GM19035 (cell line): ENCODE measurements around the gene PRMT2.

Source experiments
- ATAC-seq: cut with Tn5 transposase; IDR thresholded peaks from one replicate; pipeline ENCODE4 v1.9.1; 2021; ENCODE audit not compliant: unreplicated experiment

The PRMT2 gene

DNA sequence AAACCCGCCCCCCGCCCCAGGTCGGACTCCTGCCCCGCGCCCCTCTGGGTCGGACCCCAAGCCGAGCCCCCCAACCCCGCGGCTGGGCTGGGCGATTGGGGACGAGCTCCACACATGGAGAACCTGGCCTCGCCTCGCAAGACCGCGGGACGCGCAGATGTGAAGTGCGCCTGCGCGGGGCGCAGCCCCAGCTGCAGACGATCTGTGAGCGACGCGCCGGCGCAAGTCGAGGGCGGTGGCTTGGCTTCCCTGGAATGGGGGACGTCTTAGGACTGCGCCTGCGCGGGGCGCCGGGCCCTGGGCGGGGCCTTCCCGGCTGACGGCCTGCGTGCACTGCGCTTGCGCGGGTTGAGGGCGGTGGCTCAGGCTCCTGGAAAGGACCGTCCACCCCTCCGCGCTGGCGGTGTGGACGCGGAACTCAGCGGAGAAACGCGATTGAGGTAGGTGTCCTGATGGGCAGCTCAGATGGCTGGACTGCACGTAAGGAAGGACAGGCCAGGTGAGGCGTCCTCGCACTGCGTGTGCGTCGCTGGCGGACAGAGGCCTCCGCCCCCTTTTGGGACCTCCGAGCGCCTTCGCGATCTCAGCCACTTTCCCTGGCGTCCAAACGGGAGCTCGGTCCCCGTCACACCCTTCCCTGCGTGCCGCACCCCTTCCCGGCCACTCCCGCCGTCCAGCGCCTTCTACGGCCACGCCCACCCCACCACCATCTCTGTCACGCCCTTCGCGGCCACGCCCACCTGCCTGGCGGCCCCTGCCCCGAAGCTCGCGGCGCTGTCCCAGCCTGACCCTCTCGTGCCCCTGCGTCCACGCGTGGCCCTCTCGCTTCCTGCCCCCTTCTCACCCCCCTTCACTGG lies at the start of gene PRMT2:
Gene PRMT2 (plus strand): TSS at position 351 of the 857 bp plus-strand sequence. CDS start 1,278 bp downstream, outside the sequence.
- peak; percentile 91 for ATAC-seq

DNA sequence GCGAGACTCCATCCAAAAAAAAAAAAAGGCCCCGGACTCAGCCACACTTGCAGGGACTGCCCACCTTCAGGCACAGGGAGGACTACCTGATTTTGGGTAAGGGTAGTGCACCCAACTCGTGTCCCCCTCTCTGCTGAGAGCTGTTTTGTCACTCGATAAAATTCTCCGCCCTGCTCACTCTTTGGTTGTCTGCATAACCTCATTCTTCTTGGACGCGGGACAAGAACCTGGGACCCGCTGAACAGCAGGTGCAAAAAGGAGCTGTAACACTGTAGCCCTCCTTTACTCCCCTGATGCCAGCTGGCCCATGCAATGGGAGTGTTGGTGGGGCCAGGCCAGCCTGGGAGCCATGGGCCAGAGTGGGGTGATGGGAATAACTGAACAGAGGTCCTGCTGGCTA lies 41.2 kb upstream of the PRMT2 start:
- no peak for ATAC-seq

DNA sequence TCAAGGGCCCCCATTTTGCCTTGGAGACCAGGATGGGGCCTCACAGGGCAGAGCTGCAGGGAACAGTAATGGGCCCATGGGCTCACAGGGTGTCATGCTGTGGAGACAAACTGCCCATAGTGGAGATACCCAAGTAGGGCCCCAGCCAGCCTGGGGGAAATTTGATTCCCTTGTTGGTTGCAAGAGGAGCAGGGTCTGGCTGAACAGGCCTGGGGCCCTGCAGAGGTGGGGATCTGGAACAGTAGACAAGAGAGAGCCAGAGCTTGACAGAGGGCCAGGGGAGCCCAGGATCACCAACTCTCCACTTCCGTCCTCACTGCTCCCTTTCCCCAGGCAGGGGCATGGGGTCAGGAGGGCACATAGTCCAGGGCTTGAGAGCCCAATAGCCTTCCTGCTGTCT lies 39.3 kb upstream of the PRMT2 start:
- no peak for ATAC-seq

DNA sequence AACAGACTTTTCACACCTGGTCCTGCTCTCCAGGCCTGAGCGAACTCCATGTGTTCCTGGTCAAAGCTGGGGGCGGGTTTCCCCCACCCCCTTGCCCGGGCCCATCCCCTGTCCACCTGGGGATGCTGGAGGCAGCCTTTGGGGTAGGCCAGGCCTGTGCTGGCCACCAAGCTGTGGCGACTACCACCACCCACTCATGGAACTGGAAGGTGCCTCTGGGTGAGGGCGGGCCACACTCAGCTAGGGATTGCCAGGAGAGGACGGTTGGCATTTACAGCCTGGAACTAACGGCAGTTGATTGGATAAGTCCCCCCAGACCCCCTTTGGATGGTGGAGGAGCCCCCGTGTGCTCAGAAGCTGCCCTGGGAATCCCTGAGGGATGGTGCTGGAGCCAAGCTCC lies 38.4 kb upstream of the PRMT2 start:
- ATAC-seq, result no peak

DNA sequence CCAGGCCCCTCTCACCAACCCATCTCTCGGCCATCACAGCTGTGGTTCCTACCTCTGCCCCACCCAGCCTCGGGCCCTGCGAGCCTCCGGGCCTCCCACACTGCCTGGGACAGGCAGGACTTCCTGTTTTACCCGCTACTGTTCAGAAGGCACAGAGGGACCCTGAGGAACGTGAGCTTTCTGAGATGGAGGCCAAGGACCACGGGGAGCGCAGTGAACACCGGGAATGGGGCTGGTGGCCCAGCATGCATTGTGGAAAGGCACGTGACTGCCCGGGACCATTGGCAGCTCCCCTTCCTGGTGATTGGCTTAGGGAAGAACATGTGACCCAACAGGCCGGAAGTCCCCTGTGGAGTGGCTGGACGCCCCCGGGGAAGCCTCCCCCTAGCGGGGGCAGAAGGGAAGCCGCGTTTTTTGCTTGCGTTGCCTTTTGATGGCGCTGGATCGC lies 37.6 kb upstream of the PRMT2 start:
- no peak for ATAC-seq

DNA sequence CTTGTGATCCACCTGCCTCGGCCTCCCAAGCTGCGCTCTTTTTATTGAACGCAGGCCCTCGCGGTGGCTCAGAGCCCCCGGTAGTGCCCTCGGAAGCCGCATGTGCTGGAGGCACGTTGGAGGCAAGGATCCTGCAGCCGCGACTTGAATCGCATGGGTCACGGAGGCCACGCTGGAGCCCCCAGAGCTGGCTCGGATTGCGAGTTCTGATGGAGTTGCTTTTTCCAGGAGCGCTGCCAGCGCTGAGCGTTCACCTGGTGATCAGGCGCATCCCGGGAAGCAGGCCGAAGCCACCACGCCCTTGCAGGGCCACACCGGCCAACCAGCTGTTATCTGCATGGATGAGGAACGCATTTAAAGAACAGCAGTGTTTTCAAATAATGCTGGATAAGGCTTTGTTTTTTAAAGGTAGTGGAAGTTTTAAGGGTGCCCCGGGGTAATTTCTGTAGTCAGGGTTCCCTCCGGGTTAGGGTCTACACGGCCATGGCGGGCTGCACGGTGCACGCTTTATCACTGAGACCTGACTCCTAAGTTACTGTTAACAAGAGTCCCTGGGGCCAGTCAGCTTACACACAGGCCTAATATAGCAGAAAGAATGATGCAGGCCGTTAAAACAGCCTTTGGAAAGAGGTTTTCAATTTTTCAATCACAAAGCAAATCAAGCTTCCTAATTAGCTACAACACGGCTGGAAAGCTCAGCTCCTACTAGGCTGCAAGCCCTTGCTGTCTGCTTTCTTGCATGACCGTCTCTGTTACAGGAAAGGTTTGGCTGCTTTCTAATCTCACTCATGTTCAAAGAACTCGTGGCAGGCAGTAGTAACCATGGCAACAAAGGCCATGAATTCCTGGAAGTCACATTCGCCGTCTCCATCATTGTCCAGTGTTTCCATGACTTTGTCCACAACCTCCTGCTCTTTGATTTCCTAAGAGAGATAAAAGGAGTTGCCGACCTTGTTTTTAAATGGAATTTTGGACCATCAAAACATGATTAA lies 36.6 kb upstream of the PRMT2 start:
- ATAC-seq, result no peak

DNA sequence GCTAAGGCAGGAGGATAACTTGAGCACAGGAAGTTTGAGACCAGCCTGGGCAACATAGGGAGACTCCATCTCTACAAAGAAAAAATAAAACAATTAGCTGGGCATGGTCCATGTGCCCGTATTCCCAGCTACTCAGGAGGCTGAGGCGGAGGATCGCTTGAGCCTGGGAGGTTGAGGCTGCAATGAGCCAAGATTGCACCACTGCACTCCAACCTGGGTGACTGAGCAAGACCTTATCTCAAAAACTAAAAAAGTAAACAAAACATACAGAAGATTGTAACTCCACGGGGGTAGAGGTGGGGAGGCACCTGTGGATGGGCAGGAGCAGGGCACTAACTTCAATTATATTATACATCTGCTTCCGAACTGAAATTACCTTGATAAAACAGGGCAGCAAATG lies 35.2 kb upstream of the PRMT2 start:
- ATAC-seq, result no peak

DNA sequence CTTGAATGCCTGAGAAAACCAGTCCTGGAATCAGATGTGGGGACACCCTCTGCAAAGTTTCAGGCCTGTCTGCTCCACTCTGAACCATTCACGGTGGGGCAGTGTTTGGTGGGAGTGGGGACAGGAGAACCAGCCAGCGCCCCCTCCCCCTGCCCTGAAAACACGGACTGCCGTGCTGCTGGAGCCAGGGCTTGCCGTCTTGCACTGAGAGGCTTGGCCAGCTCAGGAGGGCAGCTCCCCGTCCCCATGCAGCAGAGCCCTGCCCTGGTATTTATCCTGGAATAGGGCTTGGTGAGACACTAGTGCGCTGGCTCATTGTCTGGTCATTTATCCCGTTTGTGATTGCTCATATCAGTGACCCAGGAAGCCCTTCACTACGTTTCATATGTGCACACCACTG lies 34.5 kb upstream of the PRMT2 start:
- ATAC-seq, result no peak

DNA sequence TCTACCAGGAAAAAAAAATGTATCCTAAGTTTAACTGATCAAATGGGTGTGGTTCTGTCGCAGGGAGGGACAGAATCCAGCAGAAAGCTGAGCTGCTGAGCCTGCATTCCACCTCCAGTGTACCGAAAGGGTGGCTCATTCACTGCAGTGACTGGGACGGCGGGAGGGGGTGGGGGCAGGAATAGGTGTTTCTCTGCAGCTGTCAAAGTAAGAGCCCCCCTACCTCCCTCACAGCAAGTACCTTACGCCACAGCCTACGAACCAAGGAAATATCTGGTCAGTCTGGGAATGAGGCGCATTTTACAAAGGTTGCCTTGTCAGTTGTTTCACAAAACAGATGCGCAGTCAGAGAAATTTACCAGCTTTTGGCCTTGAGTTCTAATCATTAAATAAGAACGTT lies 32.2 kb upstream of the PRMT2 start:
- no peak for ATAC-seq

DNA sequence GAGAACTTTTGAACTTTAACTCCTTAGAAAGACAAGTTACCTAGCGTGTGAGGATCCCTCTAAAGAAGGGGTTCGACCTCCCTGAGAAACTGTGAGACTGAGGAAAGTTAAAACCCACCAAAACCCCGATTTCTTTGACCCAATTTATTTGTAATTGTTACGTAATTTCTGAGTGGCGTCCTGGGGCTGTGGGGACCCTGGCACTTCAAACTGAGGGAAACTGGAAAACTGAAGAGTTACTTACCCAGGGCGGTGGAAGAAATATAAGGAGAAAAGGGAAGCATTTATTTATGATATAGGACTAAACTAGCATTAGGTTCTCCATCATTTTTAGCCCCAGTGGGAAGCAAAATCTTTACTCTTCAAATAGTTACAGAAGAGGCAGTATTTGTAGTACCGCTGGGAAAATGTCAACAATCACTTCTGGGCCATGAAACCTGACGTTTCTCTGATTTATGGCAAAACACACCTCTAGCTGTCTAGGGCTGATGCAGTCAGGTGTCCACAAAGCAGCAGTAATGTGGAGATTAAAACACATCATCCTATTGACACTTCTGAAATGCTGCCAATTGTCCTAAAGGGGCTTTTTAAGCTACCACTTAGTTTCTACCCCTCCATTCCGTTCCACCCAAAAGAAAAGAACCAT lies 31.0 kb upstream of the PRMT2 start:
- ATAC-seq, result no peak

DNA sequence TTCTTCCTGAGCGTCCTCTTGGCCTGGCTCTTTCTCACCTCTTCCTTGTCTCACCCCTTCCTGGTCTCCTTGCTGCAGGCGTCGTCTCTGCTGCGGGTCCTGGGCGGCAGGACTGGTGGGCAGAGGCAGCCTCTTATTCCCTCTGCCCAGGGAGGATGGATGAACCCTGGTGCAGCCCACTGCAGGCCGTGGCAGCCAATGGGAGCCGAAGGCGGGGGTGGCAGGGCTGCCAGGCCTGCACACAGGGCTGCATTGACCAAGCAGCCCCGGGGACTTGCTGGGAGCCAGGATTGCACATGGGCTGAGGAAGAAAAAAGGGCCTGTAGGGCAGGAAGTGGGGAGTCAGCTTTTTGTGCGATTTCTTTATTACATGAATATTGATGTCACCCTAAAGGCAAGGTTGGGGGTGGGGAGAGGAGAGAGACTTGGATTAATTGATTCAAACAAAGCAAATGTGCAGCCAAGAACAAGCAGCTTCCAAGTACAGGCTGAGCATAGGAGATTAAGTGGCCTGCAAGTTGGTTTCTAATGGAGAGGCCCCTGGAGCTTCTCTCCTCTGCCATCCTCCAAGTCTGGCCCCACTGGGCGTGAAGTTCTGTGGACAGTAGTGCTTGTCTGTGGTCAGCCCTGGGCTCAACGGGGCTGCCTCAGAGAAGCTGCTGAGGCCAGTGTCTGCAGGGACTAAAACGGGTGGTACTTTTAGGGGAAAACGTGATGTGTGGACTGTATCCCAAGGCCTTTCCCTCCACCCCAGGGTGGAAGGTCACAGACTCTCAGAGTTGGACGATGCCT lies 30.3 kb upstream of the PRMT2 start, which contains the start of gene S100B:
Gene S100B (minus strand): TSS at position 108 of the 792 bp plus-strand sequence. CDS start 2,667 bp downstream, outside the sequence.
- no peak for ATAC-seq

DNA sequence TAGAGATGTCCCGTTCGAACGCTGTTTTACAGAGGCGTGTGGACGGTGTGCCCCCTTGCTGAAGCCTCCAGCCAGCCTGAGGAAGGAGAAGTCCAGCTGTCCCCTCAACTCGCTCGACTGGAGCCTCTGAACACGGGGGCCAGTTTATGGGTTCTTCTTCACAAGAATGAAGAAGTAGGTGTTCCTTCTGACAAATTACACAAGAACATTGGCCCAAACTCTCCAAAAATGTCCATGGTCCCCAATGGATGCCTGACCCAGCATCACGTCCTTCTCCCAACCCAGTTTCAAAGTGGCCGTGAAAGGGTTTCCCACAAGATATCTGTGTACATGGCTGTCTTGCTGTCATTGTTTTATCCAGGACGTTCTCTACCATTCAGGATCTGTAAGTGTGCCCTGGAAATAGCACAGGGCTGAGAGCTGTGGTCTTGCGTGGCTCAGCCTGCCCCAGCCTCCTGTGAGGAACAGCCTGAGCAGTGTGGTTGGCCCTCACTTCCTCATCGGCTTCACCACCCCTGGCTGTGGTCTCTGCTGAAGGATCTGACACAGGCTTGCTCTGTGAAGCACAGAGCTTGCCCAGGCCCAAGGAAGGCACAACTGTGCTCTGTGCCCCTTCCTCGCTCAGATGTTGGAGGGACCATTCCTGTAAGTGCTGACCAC lies 29.6 kb upstream of the PRMT2 start:
- no peak for ATAC-seq

DNA sequence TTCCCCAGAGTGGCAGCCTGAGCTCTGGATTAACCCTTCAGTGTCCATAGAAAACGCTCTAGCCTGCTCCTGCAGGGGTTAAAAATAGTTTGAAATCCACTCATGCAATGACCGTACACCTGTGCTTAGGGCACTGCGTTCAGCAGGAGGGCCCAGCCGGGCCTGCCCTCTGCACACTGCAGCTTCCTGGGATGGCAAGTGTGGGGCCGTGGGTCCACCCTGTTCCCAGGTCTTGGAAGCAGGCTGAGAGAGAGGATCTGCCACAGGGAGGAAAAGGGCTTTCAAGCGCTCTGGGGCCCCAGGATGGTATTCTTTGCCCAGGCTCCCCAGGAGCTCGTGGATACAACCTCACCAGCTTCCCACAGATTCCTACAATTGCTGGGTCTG lies 29.1 kb upstream of the PRMT2 start:
- no peak for ATAC-seq

DNA sequence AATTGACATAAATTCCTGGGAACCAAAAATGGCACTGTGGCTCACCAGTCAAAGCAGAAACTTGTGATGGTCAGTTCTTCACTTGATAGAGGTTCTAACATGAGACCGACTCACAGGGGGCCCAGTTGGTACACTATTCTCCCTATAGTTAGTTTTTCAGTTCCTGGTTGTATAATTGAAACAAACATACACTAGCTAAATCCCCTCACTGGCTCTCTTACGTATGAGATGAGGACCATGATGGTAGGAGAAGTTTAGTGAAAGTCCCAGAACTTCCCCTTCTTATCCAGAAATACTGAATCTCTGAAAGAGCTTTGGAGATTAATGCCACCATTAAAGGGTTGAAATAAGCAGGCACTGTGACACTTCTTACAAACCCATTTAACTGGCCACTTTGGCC lies 27.8 kb upstream of the PRMT2 start:
- no peak for ATAC-seq

DNA sequence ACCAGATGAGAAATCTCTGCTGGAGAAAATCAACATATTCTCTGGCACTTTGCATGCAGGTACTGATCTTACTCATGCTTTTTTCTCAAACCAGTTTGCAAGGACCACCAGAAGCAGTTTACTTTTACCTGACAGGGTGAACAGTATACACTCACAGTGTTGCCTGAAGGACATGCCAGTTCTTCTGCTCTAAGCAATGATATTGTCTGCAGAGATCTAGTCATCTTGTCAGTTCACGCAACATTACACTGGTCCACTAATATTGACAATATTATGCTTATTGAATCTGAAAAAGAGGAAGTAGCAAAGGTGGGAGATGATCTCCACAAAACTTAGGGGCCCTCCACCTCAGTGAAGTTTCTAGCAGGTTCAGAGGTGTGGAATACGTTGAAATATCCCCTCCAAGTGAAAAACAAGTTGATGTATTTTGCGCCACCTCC lies 26.8 kb upstream of the PRMT2 start:
- ATAC-seq, result no peak

DNA sequence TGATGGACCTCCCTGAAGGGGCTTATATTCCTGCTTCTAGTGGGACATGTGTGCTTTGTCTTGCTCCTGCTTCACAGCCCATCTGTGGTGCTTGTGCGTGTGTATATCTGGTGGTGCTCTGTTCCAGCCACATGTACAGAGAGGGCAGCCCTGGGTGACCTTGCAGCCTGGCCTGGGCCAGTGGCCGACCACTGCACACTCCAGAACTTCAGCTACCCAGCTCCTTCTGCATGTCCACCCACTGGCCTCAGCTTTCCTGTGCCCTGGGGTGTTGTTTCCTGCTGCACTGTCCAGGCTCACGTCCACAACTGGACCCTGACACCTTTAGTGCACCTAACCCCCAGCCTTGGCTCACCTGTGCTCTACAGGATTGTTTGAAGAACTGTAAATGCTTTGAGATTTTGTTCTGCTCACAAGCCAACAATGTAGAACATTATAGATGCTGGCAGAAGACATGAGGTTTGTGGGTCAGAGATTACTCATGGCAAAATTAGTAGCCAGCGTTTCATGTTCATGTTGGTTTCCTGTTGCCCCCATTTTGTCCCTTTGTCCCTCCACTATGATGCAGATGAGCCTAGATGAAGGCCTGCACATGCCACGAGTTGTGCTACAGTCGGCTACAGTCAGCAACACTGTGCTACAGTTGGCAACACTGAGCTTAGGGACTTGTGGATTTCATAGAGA lies 25.3 kb upstream of the PRMT2 start:
- ATAC-seq, result no peak

DNA sequence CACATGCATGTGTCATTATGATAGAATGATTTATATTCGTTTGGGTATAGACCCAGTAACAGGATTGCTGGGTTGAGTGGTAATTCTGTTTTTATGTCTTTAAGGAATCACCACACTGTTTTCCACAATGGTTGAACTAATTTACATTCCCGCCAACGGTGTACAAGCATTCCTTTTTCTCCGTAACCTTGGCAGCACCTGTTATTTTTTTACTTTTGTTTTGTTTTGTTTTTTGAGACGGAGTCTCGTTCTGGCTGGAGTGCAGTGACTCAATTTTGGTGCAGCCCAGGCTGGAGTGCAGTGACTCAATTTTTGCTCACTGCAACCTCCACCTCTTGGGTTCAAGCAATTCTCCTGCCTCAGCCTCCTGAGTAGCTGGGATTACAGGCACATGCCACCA lies 22.1 kb upstream of the PRMT2 start:
- no peak for ATAC-seq

DNA sequence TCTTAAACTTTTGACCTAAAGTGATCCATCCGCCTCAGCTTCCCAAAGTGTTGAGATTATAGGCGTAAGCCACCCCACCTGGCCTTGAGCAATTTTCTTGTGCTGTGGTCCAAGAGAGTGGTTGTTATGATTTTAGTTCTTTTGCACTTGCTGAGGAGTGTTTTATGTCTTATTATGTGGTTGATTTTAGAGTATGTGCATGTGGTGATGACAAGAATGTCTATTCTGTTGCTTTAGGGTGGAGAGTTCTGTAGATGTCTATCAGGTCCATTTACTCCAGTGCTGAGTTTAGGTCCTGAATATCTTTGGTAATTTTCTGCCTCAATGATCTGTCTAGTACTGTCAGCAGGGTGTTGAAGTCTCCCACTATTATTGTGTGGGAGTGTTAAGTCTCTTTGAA lies 19.4 kb upstream of the PRMT2 start:
- no peak for ATAC-seq

DNA sequence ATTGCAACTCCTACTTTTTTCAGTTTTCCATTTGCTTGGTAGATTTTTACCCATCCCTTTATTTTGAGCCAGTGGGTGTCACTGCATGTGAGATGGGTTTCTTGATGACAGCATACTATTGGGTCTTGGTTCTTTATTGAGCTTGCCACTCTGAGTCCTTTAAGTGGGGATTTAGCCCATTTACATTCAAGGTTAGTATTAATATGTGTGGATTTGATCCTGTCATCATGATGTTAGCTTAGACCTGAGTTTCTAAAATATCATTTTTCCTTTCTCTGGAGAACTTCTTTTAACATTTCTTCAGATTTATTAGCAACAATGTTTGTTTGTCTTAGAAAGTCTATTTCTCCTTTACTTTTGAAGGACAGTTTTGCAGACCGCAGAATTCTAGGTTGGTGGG lies 18.8 kb upstream of the PRMT2 start:
- no peak for ATAC-seq
